Lower leg skin (tissue), 3 donors: ENCODE measurements around the gene IER2.

Experiments used
- POLR2A ChIP-seq, 2 donors: fragments of 450-650 bp; IDR thresholded peaks; one replicate each; pipeline ENCODE4 v1.6.1; 2016 to 2017; ENCODE audit warnings: antibody characterized with exemption in 2 of 2, mild to moderate bottlenecking in 1 of 2, moderate library complexity in 1 of 2
- TF ChIP-seq, protein P1 (sequence below), 3 donors: fragments of 450-650 bp; IDR thresholded peaks; one replicate each; pipeline ENCODE4 v1.5.1; 2016; ENCODE audit warnings: antibody characterized with exemption in 3 of 3, mild to moderate bottlenecking in 3 of 3, moderate library complexity in 2 of 3

GRCh38 chr19:13138916-13139198 lies 11.4 kb upstream of the IER2 start:
- TF ChIP-seq, protein P1, sequence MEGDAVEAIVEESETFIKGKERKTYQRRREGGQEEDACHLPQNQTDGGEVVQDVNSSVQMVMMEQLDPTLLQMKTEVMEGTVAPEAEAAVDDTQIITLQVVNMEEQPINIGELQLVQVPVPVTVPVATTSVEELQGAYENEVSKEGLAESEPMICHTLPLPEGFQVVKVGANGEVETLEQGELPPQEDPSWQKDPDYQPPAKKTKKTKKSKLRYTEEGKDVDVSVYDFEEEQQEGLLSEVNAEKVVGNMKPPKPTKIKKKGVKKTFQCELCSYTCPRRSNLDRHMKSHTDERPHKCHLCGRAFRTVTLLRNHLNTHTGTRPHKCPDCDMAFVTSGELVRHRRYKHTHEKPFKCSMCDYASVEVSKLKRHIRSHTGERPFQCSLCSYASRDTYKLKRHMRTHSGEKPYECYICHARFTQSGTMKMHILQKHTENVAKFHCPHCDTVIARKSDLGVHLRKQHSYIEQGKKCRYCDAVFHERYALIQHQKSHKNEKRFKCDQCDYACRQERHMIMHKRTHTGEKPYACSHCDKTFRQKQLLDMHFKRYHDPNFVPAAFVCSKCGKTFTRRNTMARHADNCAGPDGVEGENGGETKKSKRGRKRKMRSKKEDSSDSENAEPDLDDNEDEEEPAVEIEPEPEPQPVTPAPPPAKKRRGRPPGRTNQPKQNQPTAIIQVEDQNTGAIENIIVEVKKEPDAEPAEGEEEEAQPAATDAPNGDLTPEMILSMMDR (IDR thresholded peaks at IDR 0.05) = no peak
- TF ChIP-seq POLR2A (IDR thresholded peaks at IDR 0.05) = no peak
